CD14-positive monocyte (primary cell): ENCODE data around the gene PDE11A. TPM values are rescaled to one million over a fixed set of nuclear protein-coding genes. Genes with fewer than 3 reads are reported as not detected.

Source experiments
- DNase-seq, 3 donors: peaks; one replicate each; pipeline ENCODE4 v3.0.0-alpha.2; 2011 to 2022
- H2AFZ ChIP-seq: 2 replicates; pipeline ENCODE4 v1.6.0; 2012; ENCODE audit warnings: mild to moderate bottlenecking, low read depth, low read length, inconsistent platforms; ENCODE audit not compliant: insufficient read depth, poor library complexity, severe bottlenecking
- H3K27ac ChIP-seq, 2 donors: 1 replicate in 1 of 2; 2 replicates in 1 of 2; pipeline ENCODE4 v1.5.1; 2012 to 2013; ENCODE audit warnings: low read length in 2 of 2, control low read depth in 1 of 2, inconsistent platforms in 1 of 2, low read depth in 1 of 2, mild to moderate bottlenecking in 1 of 2
- H3K27me3 ChIP-seq, 2 donors: one replicate each; pipeline versions ENCODE4 v1.6.0 to v1.6.1; 2011 to 2013; ENCODE audit warnings: low read length in 2 of 2; ENCODE audit not compliant: control insufficient read depth in 2 of 2, insufficient read depth in 2 of 2
- H3K36me3 ChIP-seq, 2 donors: replicated peaks in 1 of 2; 1 replicate in 1 of 2; 2 replicates in 1 of 2; pipeline versions ENCODE4 v1.5.1 to v1.6.1; 2012 to 2013; ENCODE audit warnings: low read length in 2 of 2, control low read depth in 1 of 2, inconsistent platforms in 1 of 2, mild to moderate bottlenecking in 1 of 2; ENCODE audit not compliant: insufficient read depth in 2 of 2, control insufficient read depth in 1 of 2
- H3K4me1 ChIP-seq, 2 donors: 1 replicate in 1 of 2; 2 replicates in 1 of 2; pipeline versions ENCODE4 v1.5.1 to v1.6.1; 2012 to 2013; ENCODE audit warnings: low read length in 2 of 2, control low read depth in 1 of 2, inconsistent platforms in 1 of 2, mild to moderate bottlenecking in 1 of 2, moderate library complexity in 1 of 2; ENCODE audit not compliant: insufficient read depth in 2 of 2, control insufficient read depth in 1 of 2
- H3K4me2 ChIP-seq: replicated peaks from 2 replicates; pipeline ENCODE3; 2012; ENCODE audit warnings: low read length, moderate library complexity, mild to moderate bottlenecking; ENCODE audit not compliant: poor library complexity, severe bottlenecking; ENCODE audit errors: extremely low read depth
- H3K4me3 ChIP-seq, 3 experiments: fragments of 200-600 bp in 1 of 3; sonication (generic) in 1 of 3; replicated peaks in 1 of 3; 1 replicate in 2 of 3; 2 replicates in 1 of 3; pipeline ENCODE4 v1.5.1; 2011 to 2013; ENCODE audit warnings: low read length in 3 of 3, mild to moderate bottlenecking in 3 of 3, control low read depth in 2 of 3, low read depth in 2 of 3, inconsistent platforms in 1 of 3, moderate library complexity in 1 of 3
- H3K79me2 ChIP-seq: 2 replicates; pipeline ENCODE4 v1.6.0; 2012; ENCODE audit warnings: mild to moderate bottlenecking, control low read depth, inconsistent platforms, low read length, moderate library complexity; ENCODE audit not compliant: insufficient read depth
- H3K9ac ChIP-seq: 2 replicates; pipeline ENCODE4 v1.6.0; 2017; ENCODE audit warnings: low read length, mild to moderate bottlenecking; ENCODE audit not compliant: insufficient read depth, poor library complexity, severe bottlenecking
- H3K9me3 ChIP-seq, 2 donors: replicated peaks in 1 of 2; 1 replicate in 1 of 2; 2 replicates in 1 of 2; pipeline versions ENCODE4 v1.5.1 to v1.6.1; 2012 to 2013; ENCODE audit warnings: low read length in 2 of 2, control low read depth in 1 of 2; ENCODE audit not compliant: control insufficient read depth in 1 of 2, insufficient read depth in 1 of 2
- H4K20me1 ChIP-seq: 2 replicates; pipeline ENCODE4 v1.6.0; 2012; ENCODE audit warnings: mild to moderate bottlenecking, low read length, control low read depth, moderate library complexity; ENCODE audit not compliant: insufficient read depth
- H3K27ac Mint-ChIP-seq, 7 donors: one replicate each; pipeline ENCODE4 v1.8.0; 2020; ENCODE audit warnings: mild to moderate bottlenecking in 7 of 7, mixed read lengths in 7 of 7, moderate library complexity in 6 of 7, inconsistent platforms in 2 of 7
- H3K27me3 Mint-ChIP-seq, 3 donors: one replicate each; pipeline ENCODE4 v1.8.0; 2021 to 2022; ENCODE audit warnings: low read depth in 3 of 3, mild to moderate bottlenecking in 3 of 3, mixed read lengths in 3 of 3, moderate library complexity in 3 of 3, inconsistent platforms in 1 of 3
- H3K36me3 Mint-ChIP-seq, 2 donors: one replicate each; pipeline ENCODE4 v1.8.0; 2020; ENCODE audit warnings: mixed read lengths in 2 of 2, inconsistent platforms in 1 of 2, mild to moderate bottlenecking in 1 of 2
- H3K4me1 Mint-ChIP-seq: one replicate; pipeline ENCODE4 v1.8.0; 2020; ENCODE audit warnings: mild to moderate bottlenecking, mixed read lengths
- H3K4me3 Mint-ChIP-seq, 2 donors: one replicate each; pipeline ENCODE4 v1.8.0; 2020; ENCODE audit warnings: mild to moderate bottlenecking in 2 of 2, mixed read lengths in 2 of 2, moderate library complexity in 1 of 2
- H3K9me3 Mint-ChIP-seq, 7 donors: one replicate each; pipeline ENCODE4 v1.8.0; 2020 to 2022; ENCODE audit warnings: mixed read lengths in 7 of 7, mild to moderate bottlenecking in 6 of 7, moderate library complexity in 6 of 7, inconsistent platforms in 2 of 7
- CTCF ChIP-seq: fragments of 200-600 bp; IDR thresholded peaks from one replicate; pipeline ENCODE4 v1.8.0; 2022; ENCODE audit warnings: antibody characterized with exemption, mild to moderate bottlenecking
- WGBS: methylation state at CpG from one replicate; pipeline ENCODE4 v1.1.5; 2013; ENCODE audit warnings: missing lambda C conversion rate; ENCODE audit not compliant: insufficient coverage; 5-methylcytosine and 5-hydroxymethylcytosine counted together
- intact Hi-C, 2 donors: fragments of 100-400 bp; cut with micrococcal nuclease; formaldehyde crosslinking; loops; one replicate each; pipeline versions ENCODE4 v1.15.0 to v1.15.1; 2023
- polyA plus RNA-seq, 3 donors: library from polyadenylated mRNA; depleted of rRNA in 1 of 3; unstranded in 2 of 3; stranded (reverse) in 1 of 3; fragments of 300-500 nt in 2 of 3; fragments of >200 nt in 1 of 3; fragmentation: Illumina TruSeq in 2 of 3; gene quantifications; 1 replicate in 2 of 3; 2 replicates in 1 of 3; pipeline ENCODE4 v1.2.3, GENCODE V29; 2012 to 2021
- small RNA-seq: library from RNA; depleted of rRNA; stranded (forward); fragments of <200 nt; gene quantifications from one replicate; pipeline ENCODE3, GENCODE V24; 2012; ENCODE audit warnings: low read depth; ENCODE audit not compliant: insufficient read length

Gene PDE11A
- polyA plus RNA-seq, 3 donors: not detected

- Histone ChIP-seq H2AFZ (no peak overlapping the region), H3K27ac (no peak overlapping the region), H3K79me2 (no peaks in the 10 kb centered on the region), H3K4me3 (no peak overlapping the region), H3K4me2 (no peak overlapping the region), H3K9me3 (no peaks in the 10 kb centered on the region), H3K4me1 (no peaks in the 10 kb centered on the region), H3K9ac (no peak overlapping the region), H3K36me3 (no peaks in the 10 kb centered on the region), H4K20me1 (no peaks in the 10 kb centered on the region), H3K27me3 (no peaks in the 10 kb centered on the region)
- DNase-seq: no peak
- H3K4me1 Mint-ChIP-seq: no peaks in the 10 kb centered on the region
- peaks cover 0 to 2% (median 0%) of the 10 kb centered on the region in 7 donors for H3K9me3 Mint-ChIP-seq
- peaks cover 0 to 5% (median 3%) of the 10 kb centered on the region in 3 donors for H3K27me3 Mint-ChIP-seq
- H3K4me3 Mint-ChIP-seq: no peak overlapping the region
- 95% methylated on average over 5 of the region's 7 CpGs for WGBS
- intact Hi-C loops: no loop called here
- no peaks in the 10 kb centered on the region for H3K36me3 Mint-ChIP-seq
- H3K27ac Mint-ChIP-seq: no peak overlapping the region
- no peak for TF ChIP-seq CTCF
Observed at GRCh38 chr2:177574356-177574755, 498.2 kb downstream of the PDE11A start.

Small RNAs within 50 kb of the gene (small RNA-seq; reads per million reads assigned to genes)
- gene AC011998.1: not detected
- gene RNU6-629P: not detected

Other genes with a start within 250 kb of the PDE11A start
- 1 to 10 TPM; 5.7 to 6.6 (median 5.9) TPM for gene RBM45, start 39.7 kb upstream of the PDE11A start, polyA plus RNA-seq
- gene OSBPL6, start 121.7 kb upstream of the PDE11A start, polyA plus RNA-seq: not detected